K562 treated with DMSO at 1 percent for 24 hours (cell line): ENCODE results near the gene OR9G4. TPM values are rescaled to one million over a fixed set of nuclear protein-coding genes. Genes with fewer than 3 reads are reported as not detected.

Experiments used
- total RNA-seq: library from RNA; unstranded; fragments of 300-600 nt; gene quantifications from 2 replicates; pipeline ENCODE4 v1.2.3, GENCODE V29; 2022; ENCODE audit warnings: low read depth; ENCODE audit not compliant: insufficient read depth

Gene OR9G4
- total RNA-seq, result not detected in 2 replicates

GRCh38 chr11:56748597-56748996, at the start of gene OR9G4:
OR9G4 (minus strand) TSS chr11:56748697; CDS start chr11:56743766, 4,931 bp downstream.

DNA sequence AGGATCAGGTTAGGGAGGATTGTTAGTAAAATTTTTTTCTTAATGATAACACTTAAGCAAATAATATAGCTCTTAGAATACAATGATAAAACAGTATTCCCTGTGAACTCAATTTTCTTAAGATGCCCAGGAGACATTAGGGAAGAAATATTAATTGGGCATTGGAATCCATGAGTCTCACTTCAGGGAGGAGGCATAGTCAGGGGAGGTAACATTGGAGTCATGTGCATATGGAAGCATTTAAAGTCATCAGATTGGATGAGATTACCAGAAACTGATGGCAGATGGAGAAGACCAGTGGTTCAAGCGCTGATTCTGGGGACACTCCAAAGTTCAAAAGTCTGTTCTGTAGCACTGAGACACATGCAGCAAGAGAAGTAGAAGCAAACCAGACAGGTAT, 49.7 kb downstream of the OR9G4 start, which contains the start of gene OR9G1:
Gene OR9G1 (plus strand): TSS at position 301 of the 400 bp plus-strand sequence. CDS start 1,293 bp downstream, outside the sequence.

Other genes starting within 250 kb of the OR9G4 start
- not detected in 2 replicates for gene OR5M11, start 205.4 kb downstream of the OR9G4 start, total RNA-seq
- gene OR5M10, start 171.0 kb downstream of the OR9G4 start, total RNA-seq, result not detected in 2 replicates
- not detected in 2 replicates for gene OR5M1, start 133.8 kb downstream of the OR9G4 start, total RNA-seq
- not detected in 2 replicates for gene OR5AP2, start 106.3 kb downstream of the OR9G4 start, total RNA-seq
- not detected in 2 replicates for gene OR5AR1, start 85.0 kb downstream of the OR9G4 start, total RNA-seq
- not detected in 2 replicates for gene OR9G1, start 49.6 kb downstream of the OR9G4 start, total RNA-seq
- not detected in 2 replicates for gene OR5AK2, start 240.2 kb upstream of the OR9G4 start, total RNA-seq